Lower leg skin (tissue), 3 donors: ENCODE results near the gene SLC5A2.

Experiments
- CTCF ChIP-seq, 3 donors: fragments of 450-650 bp; IDR thresholded peaks; one replicate each; pipeline ENCODE4 v1.5.1; 2016; ENCODE audit warnings: antibody characterized with exemption in 3 of 3, mild to moderate bottlenecking in 3 of 3, moderate library complexity in 2 of 3
- POLR2A ChIP-seq, 2 donors: fragments of 450-650 bp; IDR thresholded peaks; one replicate each; pipeline ENCODE4 v1.6.1; 2016 to 2017; ENCODE audit warnings: antibody characterized with exemption in 2 of 2, mild to moderate bottlenecking in 1 of 2, moderate library complexity in 1 of 2

DNA sequence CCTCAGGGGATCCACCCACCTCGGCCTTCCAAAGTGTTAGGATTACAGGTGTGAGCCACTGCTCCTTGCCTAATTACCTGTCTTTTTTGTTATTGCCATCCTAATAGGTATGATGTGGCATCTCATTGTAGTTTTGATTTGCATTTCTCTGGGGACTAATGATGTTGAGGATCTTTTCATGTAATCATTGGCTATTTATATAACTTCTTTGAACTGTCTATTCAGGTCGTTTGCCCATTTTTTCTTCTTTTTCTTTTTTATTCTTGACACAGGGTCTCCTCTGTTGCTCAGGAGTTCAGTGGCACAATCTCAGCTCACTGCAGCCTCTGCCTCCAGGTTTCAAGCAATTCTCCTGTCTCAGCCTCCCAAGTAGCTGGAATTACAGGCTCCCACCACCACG is 12.3 kb upstream of the SLC5A2 start:
- TF ChIP-seq POLR2A (IDR thresholded peaks at IDR 0.05) (no peak), CTCF (IDR thresholded peaks at IDR 0.05) (no peak)
